ENCODE results near the gene TNFRSF6B.
"Not testable (repeated sequence)": the region's sequence is repeated elsewhere in the genome, so short reads cannot be mapped to it uniquely, and the experiment has no call there.

TNFRSF6B gene

GRCh38 chr20:63662813-63663189, 33.7 kb upstream of the TNFRSF6B start:
- DNase-seq (ENCODE audit: low spot score) = no peak

GRCh38 chr20:63663332-63664066, 33.0 kb upstream of the TNFRSF6B start:
- no peak for DNase-seq (ENCODE audit: low spot score)

GRCh38 chr20:63664143-63664851, 32.2 kb upstream of the TNFRSF6B start:
- DNase-seq (ENCODE audit: low spot score) = no peak

GRCh38 chr20:63664861-63665594, 31.4 kb upstream of the TNFRSF6B start:
- DNase-seq (ENCODE audit: low spot score) = no peak

- no peak for DNase-seq (ENCODE audit: low spot score)
These were observed 30.7 kb upstream of the TNFRSF6B start for GRCh38 chr20:63665708-63666107.

- no peak for DNase-seq (ENCODE audit: low spot score)
These were observed 28.6 kb upstream of the TNFRSF6B start for GRCh38 chr20:63667858-63668257.

GRCh38 chr20:63668351-63668750, 28.1 kb upstream of the TNFRSF6B start:
- no peak for DNase-seq (ENCODE audit: low spot score)

GRCh38 chr20:63671695-63672094, 24.8 kb upstream of the TNFRSF6B start:
- DNase-seq (ENCODE audit: low spot score) = not testable (repeated sequence)

GRCh38 chr20:63672666-63673065, 23.8 kb upstream of the TNFRSF6B start:
- DNase-seq (ENCODE audit: low spot score) = no peak

- DNase-seq (ENCODE audit: low spot score) = no peak
These were observed 22.5 kb upstream of the TNFRSF6B start for GRCh38 chr20:63673951-63674350.

- no peak for DNase-seq (ENCODE audit: low spot score)
These were observed 20.6 kb upstream of the TNFRSF6B start for GRCh38 chr20:63675681-63676368.

GRCh38 chr20:63678071-63678470, 18.4 kb upstream of the TNFRSF6B start:
- DNase-seq (ENCODE audit: low spot score) = no peak

GRCh38 chr20:63678667-63679465, 17.6 kb upstream of the TNFRSF6B start:
- no peak for DNase-seq (ENCODE audit: low spot score)

GRCh38 chr20:63679799-63680305, 16.6 kb upstream of the TNFRSF6B start:
- no peak for DNase-seq (ENCODE audit: low spot score)

GRCh38 chr20:63680427-63680826, 16.0 kb upstream of the TNFRSF6B start:
- DNase-seq (ENCODE audit: low spot score) = no peak

- no peak for DNase-seq (ENCODE audit: low spot score)
These were observed 15.4 kb upstream of the TNFRSF6B start for GRCh38 chr20:63680857-63681608.

GRCh38 chr20:63681609-63682142, 14.8 kb upstream of the TNFRSF6B start:
- no peak for DNase-seq (ENCODE audit: low spot score)

- DNase-seq (ENCODE audit: low spot score) = no peak
These were observed 13.9 kb upstream of the TNFRSF6B start for GRCh38 chr20:63682384-63683139.

GRCh38 chr20:63685269-63686026, 11.0 kb upstream of the TNFRSF6B start:
- DNase-seq (ENCODE audit: low spot score) = no peak
